SU-DHL-6 (cell line): ENCODE measurements around the gene NTF3.
"Not testable (repeated sequence)": the region's sequence is repeated elsewhere in the genome, so short reads cannot be mapped to it uniquely, and the experiment has no call there.

Experiments
- H2AFZ ChIP-seq: fragments of 200-600 bp; sonication (generic); 2 replicates; pipeline ENCODE4 v1.6.1; 2014; ENCODE audit warnings: low read depth, mild to moderate bottlenecking, moderate library complexity, mixed read lengths, antibody characterized with exemption, low read length; ENCODE audit not compliant: severe bottlenecking
- H3F3A ChIP-seq: fragments of 200-600 bp; shearing (Covaris generic); 2 replicates; pipeline ENCODE4 v1.6.0; 2016; ENCODE audit warnings: antibody characterized with exemption, mild to moderate bottlenecking; ENCODE audit not compliant: insufficient read depth
- H3K27ac ChIP-seq: fragments of 200-600 bp; sonication (generic); 2 replicates; pipeline ENCODE4 v1.5.1; 2016; ENCODE audit warnings: low read depth, mild to moderate bottlenecking, low read length, moderate library complexity, mixed read lengths
- H3K27me3 ChIP-seq: fragments of 200-600 bp; sonication (generic), shearing (Covaris generic); 2 replicates; pipeline ENCODE4 v1.6.0; 2014; ENCODE audit warnings: mild to moderate bottlenecking, low read length
- H3K36me3 ChIP-seq: fragments of 200-600 bp; sonication (generic); 2 replicates; pipeline ENCODE4 v1.6.1; 2014; ENCODE audit warnings: mild to moderate bottlenecking, low read length, mixed read lengths
- H3K4me2 ChIP-seq: fragments of 300-600, 200-600 bp; shearing (Covaris generic), sonication (generic); 2 replicates; pipeline ENCODE4 v1.6.0; 2014; ENCODE audit warnings: low read length, low read depth, mild to moderate bottlenecking; ENCODE audit not compliant: poor library complexity, severe bottlenecking
- H3K4me3 ChIP-seq: fragments of 200-600 bp; sonication (generic); 2 replicates; pipeline ENCODE4 v1.5.1; 2014; ENCODE audit warnings: antibody characterized with exemption, low read length, mild to moderate bottlenecking, mixed read lengths; ENCODE audit not compliant: insufficient read depth, poor library complexity, severe bottlenecking
- H3K79me2 ChIP-seq: fragments of 200-600 bp; sonication (generic); 2 replicates; pipeline ENCODE4 v1.6.1; 2014; ENCODE audit warnings: mild to moderate bottlenecking, low read length, moderate library complexity; ENCODE audit not compliant: insufficient read depth
- H3K9ac ChIP-seq: fragments of 200-600 bp; sonication (generic); 2 replicates; pipeline ENCODE4 v1.7.0; 2014; ENCODE audit warnings: mild to moderate bottlenecking, low read length
- H3K9me2 ChIP-seq: fragments of 200-600 bp; sonication (generic); replicated peaks from 2 replicates; pipeline ENCODE4 v1.6.1; 2014; ENCODE audit warnings: low read length; ENCODE audit not compliant: insufficient read depth
- H3K9me3 ChIP-seq: fragments of 200-600 bp; sonication (generic); 2 replicates; pipeline ENCODE4 v1.6.1; 2014; ENCODE audit warnings: low read length, mixed read lengths; ENCODE audit not compliant: insufficient read depth
- H4K20me1 ChIP-seq: fragments of 200-600 bp; sonication (generic); 2 replicates; pipeline ENCODE4 v1.6.1; 2014; ENCODE audit warnings: low read depth, mild to moderate bottlenecking, antibody characterized with exemption, low read length, moderate library complexity, mixed read lengths
- EZH2phosphoT487 ChIP-seq: fragments of 200-600 bp; sonication (generic), shearing (Covaris generic); conservative IDR thresholded peaks from 2 replicates; pipeline ENCODE4 v1.6.1; 2018; ENCODE audit warnings: mild to moderate bottlenecking, antibody characterized with exemption, low read length, moderate library complexity, mixed read lengths
- TF ChIP-seq, protein P1 (sequence below): fragments of 200-600 bp; sonication (generic); IDR thresholded peaks from one replicate; pipeline ENCODE4 v1.5.1; 2017; ENCODE audit warnings: antibody characterized with exemption, mild to moderate bottlenecking, low read length, moderate library complexity; ENCODE audit not compliant: insufficient read depth, poor library complexity, severe bottlenecking

NTF3 gene

GRCh38 chr12:5533368-5533767 lies 101.5 kb downstream of the NTF3 start:
- Histone ChIP-seq H3K9me3 (no peaks in the 10 kb centered on the region), H3K79me2 (no peaks in the 10 kb centered on the region), H4K20me1 (no peaks in the 10 kb centered on the region), H3K4me3 (no peak overlapping the region), H3K27ac (no peak overlapping the region), H3K36me3 (no peaks in the 10 kb centered on the region), H3K9ac (no peak overlapping the region), H3K9me2 (no peaks in the 10 kb centered on the region), H3K4me2 (no peak overlapping the region), H3K27me3 (no peaks in the 10 kb centered on the region), H2AFZ (no peak overlapping the region), H3F3A (no peaks in the 10 kb centered on the region)
- TF ChIP-seq, protein P1, sequence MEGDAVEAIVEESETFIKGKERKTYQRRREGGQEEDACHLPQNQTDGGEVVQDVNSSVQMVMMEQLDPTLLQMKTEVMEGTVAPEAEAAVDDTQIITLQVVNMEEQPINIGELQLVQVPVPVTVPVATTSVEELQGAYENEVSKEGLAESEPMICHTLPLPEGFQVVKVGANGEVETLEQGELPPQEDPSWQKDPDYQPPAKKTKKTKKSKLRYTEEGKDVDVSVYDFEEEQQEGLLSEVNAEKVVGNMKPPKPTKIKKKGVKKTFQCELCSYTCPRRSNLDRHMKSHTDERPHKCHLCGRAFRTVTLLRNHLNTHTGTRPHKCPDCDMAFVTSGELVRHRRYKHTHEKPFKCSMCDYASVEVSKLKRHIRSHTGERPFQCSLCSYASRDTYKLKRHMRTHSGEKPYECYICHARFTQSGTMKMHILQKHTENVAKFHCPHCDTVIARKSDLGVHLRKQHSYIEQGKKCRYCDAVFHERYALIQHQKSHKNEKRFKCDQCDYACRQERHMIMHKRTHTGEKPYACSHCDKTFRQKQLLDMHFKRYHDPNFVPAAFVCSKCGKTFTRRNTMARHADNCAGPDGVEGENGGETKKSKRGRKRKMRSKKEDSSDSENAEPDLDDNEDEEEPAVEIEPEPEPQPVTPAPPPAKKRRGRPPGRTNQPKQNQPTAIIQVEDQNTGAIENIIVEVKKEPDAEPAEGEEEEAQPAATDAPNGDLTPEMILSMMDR = no peak
- TF ChIP-seq EZH2phosphoT487 = no peak

DNA sequence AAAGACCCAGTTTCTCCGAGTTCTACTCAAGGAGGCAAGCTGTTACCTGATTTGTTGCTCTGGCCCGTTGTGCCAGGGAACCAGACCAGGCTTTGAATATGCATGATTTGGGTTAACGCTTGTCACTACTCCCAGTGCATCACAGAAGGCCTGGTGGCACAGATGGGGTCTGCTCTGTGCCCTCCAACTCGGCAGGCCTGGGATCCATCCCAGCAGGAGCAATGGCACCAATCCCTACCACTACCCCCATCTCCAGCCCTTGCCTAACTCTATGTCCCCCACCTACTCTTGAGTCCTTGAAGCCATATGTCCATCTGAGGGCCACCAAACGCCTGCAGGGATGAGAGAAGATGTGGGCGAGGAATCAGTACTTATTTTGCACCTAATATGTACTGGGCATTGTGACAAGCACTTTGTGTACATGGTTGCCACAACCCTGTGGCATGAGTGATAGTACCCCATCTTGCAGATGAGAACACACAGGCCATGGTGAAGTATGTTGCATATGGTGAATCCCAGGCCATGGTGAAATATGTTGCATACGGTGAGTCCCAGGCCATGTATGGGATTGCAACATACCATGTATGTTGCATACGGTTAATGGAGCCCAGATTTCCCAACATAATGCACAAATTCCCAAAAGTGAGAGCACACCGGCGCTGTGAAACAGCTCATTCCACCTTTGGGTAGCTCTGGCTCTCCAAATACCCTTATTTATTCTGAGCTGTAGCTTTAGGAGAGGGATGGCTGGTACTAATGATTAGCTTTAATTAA lies 102.7 kb downstream of the NTF3 start:
- H2AFZ ChIP-seq = no peak overlapping the region
- H3F3A ChIP-seq = no peaks in the 10 kb centered on the region
- no peaks in the 10 kb centered on the region for H3K9me2 ChIP-seq
- H3K9ac ChIP-seq = no peak overlapping the region
- TF ChIP-seq, protein P1 = no peak
- no peak for TF ChIP-seq EZH2phosphoT487
- H3K79me2 ChIP-seq = no peaks in the 10 kb centered on the region
- no peak overlapping the region for H3K4me3 ChIP-seq
- no peaks in the 10 kb centered on the region for H3K9me3 ChIP-seq
- H3K4me2 ChIP-seq = no peak overlapping the region
- no peak overlapping the region for H3K27ac ChIP-seq
- no peaks in the 10 kb centered on the region for H4K20me1 ChIP-seq
- no peaks in the 10 kb centered on the region for H3K36me3 ChIP-seq
- no peaks in the 10 kb centered on the region for H3K27me3 ChIP-seq

DNA sequence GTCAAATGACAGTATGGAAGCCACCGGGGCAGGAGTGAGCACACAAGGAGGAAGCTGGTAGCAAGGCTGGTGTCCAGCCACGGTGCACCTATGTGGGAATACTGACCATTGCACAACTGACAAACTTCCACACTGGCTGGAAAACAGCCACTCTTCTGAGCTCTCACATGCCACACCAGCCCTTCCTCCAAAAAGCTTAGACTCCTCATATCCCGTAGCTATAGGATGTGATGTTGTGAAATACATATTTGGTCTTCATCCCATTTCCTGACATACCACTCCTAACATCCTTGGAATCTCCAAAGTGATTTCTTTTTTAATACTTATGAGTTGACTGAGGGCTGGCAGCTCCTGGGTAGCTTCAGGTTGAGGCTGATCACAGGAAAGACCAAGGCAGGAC lies 103.6 kb downstream of the NTF3 start:
- Histone ChIP-seq H3K79me2 (no peaks in the 10 kb centered on the region), H3K4me2 (no peak overlapping the region), H2AFZ (no peak overlapping the region), H3F3A (no peaks in the 10 kb centered on the region), H3K4me3 (no peak overlapping the region), H3K9me3 (no peaks in the 10 kb centered on the region), H3K27me3 (no peaks in the 10 kb centered on the region), H3K9ac (no peak overlapping the region), H4K20me1 (no peaks in the 10 kb centered on the region), H3K36me3 (no peaks in the 10 kb centered on the region), H3K9me2 (no peaks in the 10 kb centered on the region), H3K27ac (no peak overlapping the region)
- TF ChIP-seq, protein P1 = no peak
- no peak for TF ChIP-seq EZH2phosphoT487

- not testable (repeated sequence) for H3K9ac ChIP-seq, H3K36me3 ChIP-seq, H3K27ac ChIP-seq, H4K20me1 ChIP-seq, H3K9me3 ChIP-seq, H3K9me2 ChIP-seq, H3K4me2 ChIP-seq, H2AFZ ChIP-seq, H3K27me3 ChIP-seq, H3K79me2 ChIP-seq, H3F3A ChIP-seq, H3K4me3 ChIP-seq
Measured at GRCh38 chr12:5537026-5537615, 105.2 kb downstream of the NTF3 start.
